T-helper 17 cell (primary cell): ENCODE data around the gene BUD13. TPM values are rescaled to one million over a fixed set of nuclear protein-coding genes. Genes with fewer than 3 reads are reported as not detected.
A peak's percentile ranks its signal among the peaks of the same experiment; 100 is the strongest.

Experiments used
- ATAC-seq: fragments of 150-1000 bp; cut with Tn5 transposase; 2 replicates; pipeline ENCODE4 v1.10.0; 2021; ENCODE audit warnings: mild to moderate bottlenecking, moderate library complexity
- DNase-seq, 3 donors: peaks; one replicate each; pipeline versions ENCODE4 v3.0.0 to v3.0.0-alpha.2; 2020 to 2021
- H3K9me3 ChIP-seq: one replicate; pipeline ENCODE4 v1.7.0; 2013; ENCODE audit warnings: low read length, mild to moderate bottlenecking; ENCODE audit not compliant: control insufficient read depth, poor library complexity, severe bottlenecking
- H3K27ac Mint-ChIP-seq: one replicate; pipeline ENCODE4 v1.8.0; 2022; ENCODE audit warnings: mild to moderate bottlenecking, moderate library complexity, mixed read lengths
- H3K27me3 Mint-ChIP-seq: one replicate; pipeline ENCODE4 v1.8.0; 2022; ENCODE audit warnings: mixed read lengths
- H3K36me3 Mint-ChIP-seq: one replicate; pipeline ENCODE4 v1.8.0; 2022; ENCODE audit warnings: low read depth, mixed read lengths
- H3K4me1 Mint-ChIP-seq: one replicate; pipeline ENCODE4 v1.8.0; 2022; ENCODE audit warnings: mild to moderate bottlenecking, mixed read lengths
- H3K4me3 Mint-ChIP-seq: one replicate; pipeline ENCODE4 v1.8.0; 2022; ENCODE audit warnings: mild to moderate bottlenecking, moderate library complexity, mixed read lengths
- total RNA-seq, 4 donors: library from RNA in 2 of 4; stranded (reverse) in 2 of 4; gene quantifications; one replicate each; pipeline ENCODE4 v1.2.3 and lab custom pipeline; 2022 to 2026

Gene BUD13
- total RNA-seq, 2 donors from 2014 or later = 11.5 to 11.8 TPM

DNA sequence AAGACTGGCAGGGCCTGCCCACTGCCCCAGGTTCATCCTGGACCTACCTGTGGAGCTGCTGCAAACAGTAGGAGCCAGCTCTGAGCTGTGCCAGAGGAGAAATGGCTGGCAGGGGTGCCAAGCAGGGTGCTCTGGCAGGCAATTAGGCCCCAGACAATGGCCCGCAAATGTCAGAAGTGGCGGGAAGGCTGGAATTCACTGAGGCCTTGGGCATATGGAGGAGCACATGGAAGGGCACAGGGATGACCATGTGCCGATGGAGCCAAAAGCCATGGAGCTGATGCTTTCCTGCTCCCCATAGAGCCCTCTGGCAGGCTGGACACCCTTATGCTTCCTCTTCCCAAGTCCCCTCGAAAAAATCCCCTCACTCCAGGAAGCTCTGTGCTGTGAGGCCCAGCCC is 62.0 kb downstream of the BUD13 start:
- Mint-ChIP-seq H3K4me3 (no peak overlapping the region), H3K36me3 (peaks cover 15% of the 10 kb centered on the region), H3K27me3 (peaks cover 58% of the 10 kb centered on the region), H3K4me1 (peaks cover 2% of the 10 kb centered on the region), H3K27ac (no peak overlapping the region)
- DNase-seq (no peak), ATAC-seq (no peak)
- H3K9me3 ChIP-seq = no peaks in the 10 kb centered on the region

DNA sequence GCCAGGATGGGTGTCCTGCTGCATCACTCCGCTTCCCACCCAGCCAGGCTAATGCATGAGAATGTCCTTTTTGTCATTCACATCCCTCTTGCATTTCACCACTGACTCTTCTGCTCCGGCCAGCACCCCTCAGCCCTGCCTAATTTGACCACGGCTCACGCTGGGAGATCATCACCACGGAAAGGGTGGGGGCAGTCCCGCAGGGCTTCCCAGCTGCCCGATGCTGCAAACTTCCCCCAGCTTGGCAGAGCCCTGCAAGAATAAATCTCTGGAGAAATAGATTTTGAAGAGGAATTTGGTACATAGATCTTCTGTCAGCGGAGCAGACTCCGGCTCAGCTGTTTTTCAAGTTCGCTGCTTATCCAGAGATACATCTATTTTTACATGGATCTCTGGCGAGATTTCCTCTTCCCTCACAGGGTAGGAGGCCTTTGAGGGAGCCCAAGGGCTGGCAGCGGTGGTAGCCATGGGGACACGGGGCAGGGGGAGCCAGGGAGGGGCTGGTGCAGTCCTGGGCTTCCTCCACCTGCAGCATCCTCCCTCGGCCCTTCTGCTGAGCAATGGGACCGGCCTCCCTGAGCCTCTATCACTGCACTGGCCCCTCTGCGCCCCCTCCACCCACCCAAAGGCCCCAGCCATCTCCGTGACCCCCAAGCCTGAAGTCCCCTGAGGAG is 62.6 kb downstream of the BUD13 start:
- Mint-ChIP-seq H3K4me3 (no peak overlapping the region), H3K27ac (no peak overlapping the region), H3K36me3 (peaks cover 15% of the 10 kb centered on the region), H3K4me1 (peaks cover 2% of the 10 kb centered on the region), H3K27me3 (peaks cover 61% of the 10 kb centered on the region)
- DNase-seq (no peak), ATAC-seq (no peak)
- no peaks in the 10 kb centered on the region for H3K9me3 ChIP-seq

DNA sequence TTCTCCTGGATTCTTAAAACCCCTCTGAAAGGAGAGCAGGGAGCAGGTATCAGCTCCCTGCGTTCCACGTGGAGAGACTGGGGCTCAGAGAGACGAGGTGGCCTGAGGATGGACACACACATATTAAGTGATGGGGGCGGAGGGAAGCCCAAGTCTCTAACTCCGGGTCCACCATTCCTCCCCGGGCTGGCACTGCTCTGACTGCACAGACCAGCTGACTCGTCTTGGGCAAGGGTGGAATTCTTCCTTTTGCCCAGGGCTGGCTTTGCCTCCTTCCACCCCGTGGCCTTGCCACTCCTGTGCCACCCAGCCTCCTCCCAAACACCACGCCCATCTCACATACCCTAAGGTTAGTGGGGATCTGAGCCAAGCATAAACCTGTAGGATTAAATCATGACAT is 65.0 kb downstream of the BUD13 start:
- Mint-ChIP-seq H3K4me3 (no peak overlapping the region), H3K4me1 (peaks cover 4% of the 10 kb centered on the region), H3K27me3 (peaks cover 55% of the 10 kb centered on the region), H3K36me3 (peaks cover 10% of the 10 kb centered on the region), H3K27ac (no peak overlapping the region)
- ATAC-seq = no peak
- no peak for DNase-seq
- H3K9me3 ChIP-seq = no peaks in the 10 kb centered on the region

DNA sequence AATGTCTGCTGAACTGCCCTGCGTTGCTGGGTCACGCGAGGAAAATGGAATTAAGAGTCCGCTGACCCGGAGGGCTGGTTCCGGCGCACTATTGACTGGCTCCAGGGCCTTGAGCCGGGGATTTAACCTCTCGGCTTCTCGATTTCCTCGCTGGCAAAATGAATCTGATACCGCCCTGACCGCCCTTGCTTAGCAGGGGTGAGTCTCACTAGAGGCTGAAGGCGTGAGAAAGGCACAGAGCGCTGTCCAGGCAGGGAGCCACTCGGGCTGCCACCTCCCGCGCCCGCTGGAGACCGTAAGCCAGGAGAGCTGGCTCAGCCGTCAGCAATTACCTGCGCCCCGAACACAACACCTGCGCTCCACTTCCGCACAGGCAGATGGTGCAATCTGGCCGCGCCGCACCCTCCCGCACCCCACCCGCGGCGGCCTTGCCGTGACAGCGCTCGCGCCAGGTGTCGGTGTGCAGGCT is 65.6 kb downstream of the BUD13 start:
- peaks cover 8% of the 10 kb centered on the region for H3K36me3 Mint-ChIP-seq

DNA sequence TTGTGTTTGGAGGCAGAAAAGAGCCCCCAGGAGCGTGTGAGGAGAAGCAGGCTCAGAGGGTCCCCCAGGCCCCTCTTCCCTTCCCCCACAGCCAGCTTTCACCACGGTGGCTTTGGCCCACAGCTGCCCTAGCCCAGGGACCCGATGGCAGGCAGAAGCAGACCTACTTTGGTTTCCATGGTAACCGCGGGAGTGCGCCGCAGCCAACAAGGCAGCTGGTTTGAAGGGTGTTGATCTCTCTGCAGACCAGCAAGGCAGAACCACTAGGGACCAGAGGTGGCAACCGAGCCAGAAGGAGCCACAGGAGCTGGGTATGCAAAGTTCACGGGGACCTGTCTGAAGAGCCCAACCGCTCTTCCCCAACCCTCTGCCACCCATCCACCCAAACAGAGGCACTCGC is 69.4 kb downstream of the BUD13 start:
- no peak overlapping the region for H3K4me3 Mint-ChIP-seq
- H3K9me3 ChIP-seq = no peaks in the 10 kb centered on the region
- ATAC-seq (peak; percentile 46), DNase-seq (no peak)
- H3K4me1 Mint-ChIP-seq = peaks cover 2% of the 10 kb centered on the region
- peak overlapping the region; percentile 86 for H3K27ac Mint-ChIP-seq
- peaks cover 16% of the 10 kb centered on the region for H3K27me3 Mint-ChIP-seq
- H3K36me3 Mint-ChIP-seq = no peaks in the 10 kb centered on the region

More for the DNA sequence above, 65.6 kb downstream of the BUD13 start:
- Mint-ChIP-seq H3K4me1 (peaks cover 2% of the 10 kb centered on the region), H3K4me3 (no peak overlapping the region), H3K27ac (peak overlapping the region; percentile 19), H3K27me3 (peaks cover 49% of the 10 kb centered on the region)
- ATAC-seq (no peak), DNase-seq (no peak)
- no peaks in the 10 kb centered on the region for H3K9me3 ChIP-seq

DNA sequence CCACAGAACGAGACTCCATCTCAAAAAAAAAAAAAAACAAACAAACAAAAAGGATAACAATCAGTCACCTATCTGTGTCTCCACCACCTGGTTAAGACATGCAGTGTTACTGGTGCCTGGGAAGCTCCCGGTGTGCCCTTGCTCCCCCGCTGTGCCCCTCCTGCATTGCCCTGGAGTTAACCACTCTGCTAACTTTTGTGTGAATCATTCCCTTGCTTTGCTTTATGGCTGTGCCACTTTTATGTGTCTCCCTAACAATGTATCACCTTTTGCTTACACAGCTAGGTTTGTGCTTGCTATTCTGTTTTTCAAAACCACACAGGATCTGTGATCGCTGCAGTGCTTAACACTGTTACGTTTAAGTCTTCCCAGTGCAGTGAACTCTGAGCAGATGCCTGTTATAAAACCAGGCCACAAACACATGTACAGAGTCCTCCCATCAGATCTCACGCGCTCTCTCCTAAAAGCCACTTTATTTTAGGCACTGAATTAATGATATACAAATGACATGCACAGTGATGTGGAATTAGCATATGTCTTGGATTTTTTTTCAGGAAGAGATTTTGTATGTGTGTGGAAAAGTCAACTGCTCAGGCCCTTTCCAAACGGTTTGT is 69.9 kb downstream of the BUD13 start:
- H3K9me3 ChIP-seq = no peaks in the 10 kb centered on the region
- peaks cover 17% of the 10 kb centered on the region for H3K27me3 Mint-ChIP-seq
- ATAC-seq = peak; percentile 33
- peaks cover 2% of the 10 kb centered on the region for H3K4me1 Mint-ChIP-seq
- H3K36me3 Mint-ChIP-seq = no peaks in the 10 kb centered on the region
- no peak overlapping the region for H3K4me3 Mint-ChIP-seq
- DNase-seq = no peak
- H3K27ac Mint-ChIP-seq = peak overlapping the region; percentile 86

DNA sequence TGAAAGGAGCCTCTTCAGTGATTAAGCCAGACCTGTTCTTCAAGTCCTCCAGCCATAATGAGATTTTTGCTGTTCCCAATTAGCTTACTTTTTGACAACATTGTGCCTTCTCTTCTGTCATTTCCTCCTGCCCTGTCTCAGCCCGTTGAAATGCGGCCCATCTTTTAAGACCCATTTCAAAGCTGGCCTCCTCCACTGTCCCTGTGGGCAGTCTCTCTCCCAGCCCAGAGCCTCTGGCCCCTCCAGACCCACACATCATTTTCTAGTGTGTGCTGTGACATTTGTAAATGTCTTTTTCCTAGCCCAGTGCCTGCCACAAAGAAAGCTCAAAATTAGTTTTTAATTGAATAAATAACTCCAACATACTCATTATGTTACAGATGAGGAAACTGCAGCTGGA is 70.9 kb downstream of the BUD13 start:
- ATAC-seq = no peak
- Mint-ChIP-seq H3K4me3 (no peak overlapping the region), H3K4me1 (peaks cover 2% of the 10 kb centered on the region), H3K36me3 (no peaks in the 10 kb centered on the region), H3K27me3 (peaks cover 17% of the 10 kb centered on the region), H3K27ac (no peak overlapping the region)
- H3K9me3 ChIP-seq = no peaks in the 10 kb centered on the region
- DNase-seq = no peak

DNA sequence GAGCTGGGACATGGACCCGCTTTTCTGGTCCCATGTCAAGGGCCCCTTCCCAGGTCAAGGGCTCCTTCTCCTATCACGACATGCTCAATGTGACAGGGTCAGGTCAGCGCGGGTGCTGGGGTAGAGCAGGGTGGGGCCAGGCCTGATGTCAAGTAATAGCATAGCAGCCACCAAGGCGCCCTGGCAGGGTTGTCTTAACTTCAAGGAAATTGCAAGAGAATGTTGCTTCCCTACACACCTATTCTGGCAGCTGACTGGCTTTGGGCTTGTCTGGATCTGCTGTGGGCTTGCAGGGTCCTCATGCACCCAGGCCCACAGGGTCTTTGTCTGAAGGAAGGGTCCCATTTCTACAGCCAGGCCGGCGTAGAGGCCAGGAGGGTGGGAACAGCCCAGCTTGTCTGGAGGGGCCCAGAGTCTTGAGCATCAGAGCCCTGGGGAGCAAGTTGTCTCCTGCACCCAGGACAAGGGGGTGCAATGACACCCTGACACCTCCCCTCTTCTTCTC is 71.4 kb downstream of the BUD13 start:
- H3K27ac Mint-ChIP-seq = no peak overlapping the region
- H3K9me3 ChIP-seq = no peaks in the 10 kb centered on the region

DNA sequence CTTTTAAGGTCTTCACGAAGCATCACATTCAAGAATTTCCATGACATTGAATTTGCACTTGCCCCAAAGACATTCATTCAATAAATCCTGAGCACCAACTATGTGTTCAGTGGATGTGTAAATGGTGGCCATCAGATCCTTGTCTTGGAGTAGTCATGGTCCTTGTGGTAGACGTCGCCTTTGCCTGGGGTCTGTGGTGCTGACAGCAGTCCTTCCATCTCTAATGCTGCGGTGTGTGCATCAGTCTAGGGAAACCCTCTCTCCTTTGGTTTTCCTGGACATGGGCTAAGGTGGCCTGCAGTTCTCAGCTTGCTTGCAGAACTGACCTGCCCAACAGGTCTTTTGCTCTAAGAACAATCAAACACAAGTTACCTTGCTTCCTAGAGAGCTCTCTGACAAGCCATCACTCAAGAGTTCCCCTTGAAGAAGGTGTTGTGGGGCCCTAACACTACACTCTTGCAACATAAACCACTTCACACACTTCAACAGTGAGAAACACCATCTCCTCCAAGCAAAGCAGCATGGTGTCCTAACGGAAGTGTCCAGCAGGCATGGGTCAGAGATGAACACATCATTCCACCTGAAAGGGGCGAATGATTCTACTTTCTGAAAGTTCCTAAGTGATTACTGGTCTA is 72.1 kb downstream of the BUD13 start:
- peaks cover 15% of the 10 kb centered on the region for H3K27me3 Mint-ChIP-seq
- ATAC-seq (no peak), DNase-seq (no peak)
- peaks cover under 1% of the 10 kb centered on the region for H3K36me3 Mint-ChIP-seq
- H3K27ac Mint-ChIP-seq = no peak overlapping the region
- no peak overlapping the region for H3K4me3 Mint-ChIP-seq
- H3K9me3 ChIP-seq = no peaks in the 10 kb centered on the region
- peaks cover 7% of the 10 kb centered on the region for H3K4me1 Mint-ChIP-seq

More for the DNA sequence above, 71.4 kb downstream of the BUD13 start:
- H3K4me3 Mint-ChIP-seq = no peak overlapping the region
- peaks cover 17% of the 10 kb centered on the region for H3K27me3 Mint-ChIP-seq
- ATAC-seq (no peak), DNase-seq (no peak)
- H3K36me3 Mint-ChIP-seq = no peaks in the 10 kb centered on the region
- H3K4me1 Mint-ChIP-seq = peaks cover 4% of the 10 kb centered on the region

Other genes with a start within 250 kb of the BUD13 start
- 100 to 1,000 TPM in 1 of 2 donors, 10 to 100 TPM in 1; 87.1 to 107 TPM for gene ZPR1, start 15.0 kb upstream of the BUD13 start, total RNA-seq
- not detected for gene APOA5, start 18.9 kb upstream of the BUD13 start, total RNA-seq
- not detected for gene APOA4, start 50.3 kb upstream of the BUD13 start, total RNA-seq
- gene APOC3, start 56.9 kb upstream of the BUD13 start, total RNA-seq = not detected
- gene APOA1, start 64.6 kb upstream of the BUD13 start, total RNA-seq = 1 to 10 TPM in 1 of 2 donors, not detected in 1; 1.2 TPM